HG03439 (cell line): ENCODE measurements around the gene MTO1.
A peak's percentile ranks its signal among the peaks of the same experiment; 100 is the strongest.
"Not testable (repeated sequence)": the region's sequence is repeated elsewhere in the genome, so short reads cannot be mapped to it uniquely, and the experiment has no call there.

Source experiments
- ATAC-seq: cut with Tn5 transposase; IDR thresholded peaks from one replicate; pipeline ENCODE4 v1.9.1; 2021; ENCODE audit warnings: mild to moderate bottlenecking, moderate library complexity; ENCODE audit not compliant: unreplicated experiment

The MTO1 gene

GRCh38 chr6:73503027-73503772, 41.7 kb downstream of the MTO1 start:
- no peak for ATAC-seq

- ATAC-seq, result no peak
Measured at GRCh38 chr6:73504160-73504559, 42.6 kb downstream of the MTO1 start.

- ATAC-seq, result no peak
Measured at GRCh38 chr6:73505142-73505541, 43.6 kb downstream of the MTO1 start.

- ATAC-seq, result not testable (repeated sequence)
Measured at GRCh38 chr6:73505705-73506104, 44.2 kb downstream of the MTO1 start.

- ATAC-seq, result no peak
Measured at GRCh38 chr6:73506246-73506645, 44.7 kb downstream of the MTO1 start.

- ATAC-seq, result no peak
Measured at GRCh38 chr6:73508776-73509175, 47.2 kb downstream of the MTO1 start.

GRCh38 chr6:73509851-73510250, 48.3 kb downstream of the MTO1 start:
- no peak for ATAC-seq

- no peak for ATAC-seq
Measured at GRCh38 chr6:73511796-73512195, 50.3 kb downstream of the MTO1 start.

- ATAC-seq, result no peak
Measured at GRCh38 chr6:73513496-73513854, 51.9 kb downstream of the MTO1 start.

- no peak for ATAC-seq
Measured at GRCh38 chr6:73514746-73515110, 53.2 kb downstream of the MTO1 start.

- peak; percentile 42 for ATAC-seq
Measured at GRCh38 chr6:73515204-73515655, 53.7 kb downstream of the MTO1 start.

GRCh38 chr6:73516514-73517489, 55.3 kb downstream of the MTO1 start:
- no peak for ATAC-seq

GRCh38 chr6:73518100-73518981, 56.8 kb downstream of the MTO1 start:
- ATAC-seq, result not testable (repeated sequence)

- ATAC-seq, result not testable (repeated sequence)
Measured at GRCh38 chr6:73518982-73519881, 57.7 kb downstream of the MTO1 start.

GRCh38 chr6:73519926-73520687, 58.6 kb downstream of the MTO1 start:
- ATAC-seq, result no peak

- ATAC-seq, result peak; percentile 73
Measured at GRCh38 chr6:73520688-73521350, 59.3 kb downstream of the MTO1 start, which contains the start of gene EEF1A1. EEF1A1 (minus strand) TSS chr6:73521032; CDS start chr6:73520026, 1,006 bp downstream.

GRCh38 chr6:73521351-73521985, 59.9 kb downstream of the MTO1 start:
- ATAC-seq, result peak; percentile 36
